ENCODE measurements around the gene WDR35.

Gene WDR35

DNA sequence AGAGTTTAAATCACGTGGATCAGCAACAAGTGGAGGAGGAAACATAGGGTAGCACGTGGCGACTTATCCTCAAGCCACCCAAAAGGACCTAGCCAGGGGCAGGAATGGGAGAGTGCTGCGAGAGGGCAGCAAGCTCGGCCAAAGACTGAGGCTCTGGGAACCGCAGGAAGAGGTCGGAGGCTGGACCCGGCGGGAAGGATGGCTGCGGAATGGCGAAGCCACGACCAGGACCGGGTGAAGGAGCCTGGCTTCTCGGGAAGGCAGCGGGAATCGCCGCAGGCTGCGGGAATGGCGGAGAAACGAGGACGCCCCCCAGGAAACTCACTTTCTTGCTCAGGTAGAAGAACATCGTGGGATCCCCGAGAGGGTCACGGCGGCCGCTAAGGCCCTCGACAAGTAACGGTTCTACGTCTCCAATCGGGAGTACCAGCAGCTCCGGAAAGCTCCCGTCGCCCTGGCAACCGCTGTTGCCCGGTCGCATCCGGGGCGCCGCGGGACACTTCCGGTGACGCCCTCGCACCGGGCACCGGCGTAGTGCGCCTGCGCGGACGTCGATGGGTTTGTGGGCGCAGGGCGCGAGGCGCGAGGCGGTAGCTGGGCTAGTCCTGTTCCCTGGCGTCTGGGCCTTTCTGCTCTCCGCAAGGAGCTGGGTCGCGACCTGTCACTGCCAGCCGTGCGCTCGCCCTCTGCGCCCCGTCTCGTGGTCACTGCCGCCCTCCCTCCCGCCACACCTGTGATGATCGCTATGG is at the start of gene WDR35:
Gene WDR35, minus strand, starts transcription at position 439 of the 749 bp plus-strand sequence. Its CDS starts 90 bp downstream, at position 349.
- peak; percentile 95 to 96 for DNase-seq

GRCh38 chr2:20037660-20038059 is 47.8 kb upstream of the WDR35 start:
- DNase-seq: no peak

DNA sequence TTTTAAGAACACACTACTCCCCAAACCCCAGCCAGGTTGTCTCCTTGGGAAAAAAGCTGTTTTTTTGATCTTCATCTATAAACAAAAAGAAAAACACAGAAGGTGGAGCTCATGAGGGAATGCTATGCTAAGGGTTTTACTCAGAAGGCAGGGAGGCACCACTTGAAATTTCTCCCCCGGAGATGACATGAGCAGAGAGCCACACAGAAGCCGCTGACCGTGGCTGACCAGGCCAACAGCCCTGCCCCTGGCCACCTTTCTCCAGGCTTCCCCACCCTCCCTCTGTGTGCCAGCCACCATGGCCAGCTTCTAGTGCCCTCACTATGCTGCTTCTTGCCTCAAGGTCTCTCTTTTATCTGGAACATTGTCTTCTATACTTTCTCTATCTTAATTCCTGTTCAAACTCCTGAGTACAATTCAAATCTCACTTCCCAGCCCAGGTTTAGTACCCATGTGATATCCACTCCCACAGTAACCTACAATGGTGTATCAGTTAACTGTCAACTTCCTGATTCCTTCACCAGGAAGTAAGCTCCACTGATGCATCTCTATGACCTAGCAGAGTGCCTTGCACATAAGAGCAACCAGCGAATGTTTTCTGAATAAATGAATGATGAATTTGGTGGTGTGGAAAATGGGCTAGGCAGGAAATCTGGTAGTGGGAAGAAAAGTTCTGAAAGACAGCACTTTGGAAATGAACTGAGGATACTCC is 46.2 kb upstream of the WDR35 start:
- DNase-seq: no peak

DNA sequence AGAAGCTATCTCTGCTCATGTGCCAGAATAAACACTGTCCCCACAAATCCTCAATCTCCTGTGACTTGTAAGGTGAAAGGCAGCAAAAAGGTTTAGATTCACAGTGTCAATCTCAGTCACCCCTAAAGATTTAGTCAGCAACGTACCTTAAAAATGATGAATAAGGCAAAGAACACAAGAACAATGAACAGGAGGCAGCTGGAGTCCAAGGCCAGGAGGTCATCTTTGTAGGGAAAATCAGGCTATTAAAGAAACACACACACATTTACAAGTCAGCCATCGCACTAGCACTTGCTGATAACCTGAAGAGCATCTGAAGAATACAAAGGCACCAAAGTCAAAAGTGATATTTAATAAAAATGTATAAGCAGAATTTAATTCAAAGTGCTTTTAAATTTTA is 44.9 kb upstream of the WDR35 start:
- no peak for DNase-seq

DNA sequence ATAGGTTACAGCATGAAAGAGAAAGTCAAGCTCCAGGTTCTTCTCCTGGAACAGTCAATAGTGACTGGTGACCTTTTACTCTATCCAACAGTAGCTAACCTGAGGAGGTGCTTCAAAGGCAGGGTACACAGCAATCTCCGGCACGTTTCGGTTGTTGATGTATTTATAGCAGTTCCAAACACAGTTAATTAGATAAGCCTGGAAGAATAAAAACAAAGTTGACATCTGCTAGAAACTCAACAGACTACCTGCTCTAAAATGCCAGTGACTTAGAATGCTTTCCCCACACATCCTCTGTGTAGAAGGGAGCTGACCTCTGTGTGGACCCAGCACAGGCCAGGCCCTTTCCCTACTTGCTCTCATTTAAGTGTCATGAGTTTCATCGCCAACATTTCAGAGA is 44.3 kb upstream of the WDR35 start:
- DNase-seq: no peak

- DNase-seq: no peak
Observed at GRCh38 chr2:20033322-20033721, 43.4 kb upstream of the WDR35 start.

DNA sequence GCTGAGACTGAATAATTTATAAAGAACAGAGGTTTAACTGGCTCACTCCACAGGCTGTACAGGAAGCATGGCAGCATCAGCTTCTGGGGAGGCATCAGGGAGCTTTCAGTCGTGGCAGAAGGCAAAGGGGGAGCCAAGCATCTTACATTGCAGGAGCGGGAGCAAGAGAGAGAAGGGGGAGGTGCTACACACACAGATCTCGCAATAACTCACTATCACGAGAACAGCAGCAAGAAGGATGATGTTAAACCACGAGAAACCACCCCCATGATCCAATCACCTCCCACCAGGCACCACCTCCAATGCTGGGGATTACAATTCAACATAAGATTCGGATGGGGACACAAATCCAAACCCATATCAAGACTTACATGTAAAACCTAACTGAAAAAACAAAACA is 40.3 kb upstream of the WDR35 start:
- DNase-seq: no peak

- no peak for DNase-seq
Observed at GRCh38 chr2:20027705-20028434, 38.0 kb upstream of the WDR35 start.

- DNase-seq: no peak
Observed at GRCh38 chr2:20027260-20027677, 37.4 kb upstream of the WDR35 start.

DNA sequence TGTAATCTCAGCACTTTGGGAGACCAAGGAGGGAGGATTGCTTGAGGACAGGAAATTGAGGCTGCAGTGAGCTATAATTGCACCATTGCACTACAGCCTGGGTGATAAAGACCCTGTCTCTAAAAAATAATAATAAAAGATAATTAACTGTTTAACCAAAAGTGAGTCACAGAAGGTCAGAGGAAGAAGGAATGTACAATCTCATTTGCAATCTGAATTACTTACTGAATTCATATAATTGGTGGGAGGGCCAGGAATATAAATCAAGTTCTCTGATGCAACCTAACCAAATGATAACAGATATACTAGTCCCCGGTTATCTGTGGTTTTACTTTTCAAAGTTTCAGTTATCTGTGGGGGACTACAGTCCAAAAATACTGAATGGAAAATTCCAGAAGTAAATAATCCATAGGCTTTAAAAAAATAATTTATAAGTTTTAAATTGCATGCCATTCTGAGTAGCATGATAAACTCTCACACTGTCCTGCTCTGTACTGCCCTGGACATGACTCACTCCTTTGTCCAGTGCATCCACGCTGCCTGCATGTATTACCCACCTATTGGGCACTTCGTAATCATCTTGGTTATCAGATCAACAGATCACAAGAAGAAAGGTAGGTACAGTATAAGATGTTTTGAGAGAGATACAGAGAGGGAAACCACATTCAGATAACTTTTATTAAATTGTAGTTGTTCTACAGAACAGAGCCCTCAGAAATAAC is 35.3 kb upstream of the WDR35 start:
- DNase-seq: no peak

GRCh38 chr2:20023688-20024087 is 33.8 kb upstream of the WDR35 start:
- DNase-seq: no peak

- no peak for DNase-seq
Observed at GRCh38 chr2:20021405-20022009, 31.6 kb upstream of the WDR35 start.

DNA sequence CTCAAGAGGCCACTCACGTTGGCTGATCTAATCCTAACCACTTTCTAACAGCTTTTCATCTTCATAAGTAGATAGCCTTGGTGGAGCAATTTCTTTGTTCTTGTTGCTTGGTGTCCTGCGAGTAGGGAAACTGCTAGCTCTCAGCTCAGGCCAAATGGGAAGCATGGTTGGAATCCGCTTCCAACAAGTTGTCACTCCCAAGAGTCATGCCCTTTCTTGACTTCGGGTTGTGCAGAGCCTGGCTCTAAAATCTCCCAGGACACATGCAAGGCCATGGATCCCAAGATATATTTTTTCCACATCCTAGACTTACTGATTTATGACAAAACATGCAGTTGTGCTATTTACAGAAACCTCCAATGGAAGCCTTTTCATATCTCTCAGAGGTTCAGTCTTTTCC is 29.8 kb upstream of the WDR35 start:
- DNase-seq: no peak

DNA sequence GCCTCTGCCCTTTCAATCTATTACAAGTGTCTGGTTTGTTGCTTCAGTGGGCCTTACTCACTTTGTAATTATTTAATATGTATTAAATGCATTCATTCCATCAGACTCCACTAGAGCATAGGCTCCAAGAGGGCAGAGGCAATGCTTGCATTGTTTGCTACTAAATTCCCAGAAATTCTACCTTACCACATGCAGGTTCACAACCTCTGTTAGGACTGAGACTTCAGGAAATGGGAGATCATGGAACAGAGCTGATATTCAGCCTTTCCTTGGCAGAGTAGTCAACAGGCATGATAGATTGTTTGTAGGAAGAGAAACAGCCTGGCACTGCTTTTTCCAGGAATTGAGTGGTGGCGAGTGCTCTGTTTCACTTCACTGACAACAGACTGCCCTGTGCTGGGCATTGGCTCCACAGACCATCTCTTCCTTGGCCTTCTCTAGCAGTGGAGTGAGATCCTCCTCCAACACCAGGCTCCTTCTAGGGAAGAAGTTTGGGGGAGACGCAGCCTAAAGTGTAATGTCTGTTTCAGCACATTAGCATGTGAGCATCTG is 28.8 kb upstream of the WDR35 start:
- DNase-seq: no peak

DNA sequence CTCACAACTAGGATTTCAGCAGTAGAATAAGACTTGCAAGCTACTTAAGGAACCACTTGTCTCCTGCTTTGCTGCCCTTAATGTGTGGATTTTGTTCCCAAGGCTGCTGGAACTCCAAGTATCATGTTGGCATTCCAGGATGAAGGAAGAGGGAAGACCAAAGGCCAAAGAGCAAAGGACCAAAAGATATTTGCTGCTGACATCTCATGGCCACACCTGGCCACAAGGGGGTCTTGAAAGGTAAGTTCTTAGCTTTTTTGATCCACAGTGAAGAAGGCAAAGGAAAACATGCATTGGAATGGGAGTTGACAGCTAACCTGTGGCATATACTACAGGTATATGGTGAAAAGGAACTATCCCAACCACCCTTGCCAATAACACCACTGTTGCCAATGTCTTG is 26.4 kb upstream of the WDR35 start:
- no peak for DNase-seq

DNA sequence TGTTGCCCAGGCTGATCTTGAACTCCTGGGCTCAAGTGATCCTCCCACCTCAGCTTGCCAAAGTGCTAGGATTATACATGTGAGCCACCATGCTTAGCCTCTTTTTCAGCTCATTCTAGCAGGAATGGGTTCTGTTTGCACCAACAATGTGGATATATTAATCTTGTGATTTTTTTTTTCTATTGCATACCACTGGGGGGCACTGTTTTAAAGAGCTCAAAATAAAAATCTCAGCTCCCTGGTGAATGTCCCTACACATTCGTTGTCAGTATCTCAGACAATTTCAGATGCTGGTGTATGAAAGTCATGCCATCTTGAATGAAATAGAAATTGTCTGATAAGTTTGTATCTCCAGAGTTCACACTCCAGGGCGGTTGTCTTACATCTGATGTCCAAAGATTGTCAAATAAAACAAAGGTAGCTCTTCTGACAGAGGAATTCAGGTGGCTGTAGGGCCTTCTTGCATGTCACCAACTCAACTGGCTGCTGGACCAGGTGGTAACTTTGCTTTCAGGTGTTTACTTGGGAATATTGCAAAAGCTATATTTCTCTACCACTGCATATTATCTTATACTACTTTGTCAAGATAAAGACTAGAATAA is 25.7 kb upstream of the WDR35 start:
- no peak for DNase-seq

- DNase-seq: no peak
Observed at GRCh38 chr2:20013126-20013849, 23.4 kb upstream of the WDR35 start.

- DNase-seq: peak; percentile 22 to 24
Observed at GRCh38 chr2:20012282-20013125, 22.6 kb upstream of the WDR35 start, which contains the start of gene MATN3. TSS of gene MATN3 (minus strand) at chr2:20012668. CDS start at chr2:20012631, 37 bp downstream.

DNA sequence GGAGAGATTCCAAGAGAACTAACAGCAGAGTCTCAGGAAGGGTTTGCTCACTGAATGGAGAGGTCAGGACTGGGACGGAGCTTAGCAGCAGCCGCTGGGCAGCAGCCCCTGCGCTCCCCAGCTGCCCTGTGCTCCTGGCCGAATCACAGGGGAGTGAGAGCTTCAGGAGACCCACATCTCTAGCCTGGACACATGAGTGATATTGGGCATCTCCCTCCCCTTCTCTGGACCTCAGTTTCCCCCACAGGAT is 22.1 kb upstream of the WDR35 start:
- no peak for DNase-seq

- DNase-seq: no peak
Observed at GRCh38 chr2:20011276-20012031, 21.5 kb upstream of the WDR35 start.
